Fibroblast of lung (primary cell): ENCODE data around the gene ENKUR.

ENCODE experiments used
- EZH2 ChIP-seq: IDR thresholded peaks from 2 replicates; pipeline ENCODE4 v1.5.1; 2012; ENCODE audit warnings: low read length, control low read depth, mild to moderate bottlenecking; ENCODE audit errors: missing control alignments
- TF ChIP-seq, protein P1 (sequence below), 2 donors: IDR thresholded peaks in 1 of 2; conservative IDR thresholded peaks in 1 of 2; 1 replicate in 1 of 2; 2 replicates in 1 of 2; pipeline ENCODE4 v1.5.1; 2011 to 2012; ENCODE audit warnings: low read length in 2 of 2, control low read depth in 1 of 2, inconsistent platforms in 1 of 2, low read depth in 1 of 2, mild to moderate bottlenecking in 1 of 2

- TF ChIP-seq EZH2 = no peak
- TF ChIP-seq, protein P1, sequence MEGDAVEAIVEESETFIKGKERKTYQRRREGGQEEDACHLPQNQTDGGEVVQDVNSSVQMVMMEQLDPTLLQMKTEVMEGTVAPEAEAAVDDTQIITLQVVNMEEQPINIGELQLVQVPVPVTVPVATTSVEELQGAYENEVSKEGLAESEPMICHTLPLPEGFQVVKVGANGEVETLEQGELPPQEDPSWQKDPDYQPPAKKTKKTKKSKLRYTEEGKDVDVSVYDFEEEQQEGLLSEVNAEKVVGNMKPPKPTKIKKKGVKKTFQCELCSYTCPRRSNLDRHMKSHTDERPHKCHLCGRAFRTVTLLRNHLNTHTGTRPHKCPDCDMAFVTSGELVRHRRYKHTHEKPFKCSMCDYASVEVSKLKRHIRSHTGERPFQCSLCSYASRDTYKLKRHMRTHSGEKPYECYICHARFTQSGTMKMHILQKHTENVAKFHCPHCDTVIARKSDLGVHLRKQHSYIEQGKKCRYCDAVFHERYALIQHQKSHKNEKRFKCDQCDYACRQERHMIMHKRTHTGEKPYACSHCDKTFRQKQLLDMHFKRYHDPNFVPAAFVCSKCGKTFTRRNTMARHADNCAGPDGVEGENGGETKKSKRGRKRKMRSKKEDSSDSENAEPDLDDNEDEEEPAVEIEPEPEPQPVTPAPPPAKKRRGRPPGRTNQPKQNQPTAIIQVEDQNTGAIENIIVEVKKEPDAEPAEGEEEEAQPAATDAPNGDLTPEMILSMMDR (conservative IDR thresholded peaks at IDR 0.05 in 1 of 2, IDR thresholded peaks at IDR 0.05 in 1 of 2; ENCODE audit: low read depth in 1 of 2, low read length in 2 of 2) = no peak
Measured at GRCh38 chr10:25014579-25014978, 1.4 kb downstream of the ENKUR start.
